GM12878 (cell line): ENCODE data around the gene SMAD5. TPM values are rescaled to one million over a fixed set of nuclear protein-coding genes. Genes with fewer than 3 reads are reported as not detected.

Experiments
- ATAC-seq: fragments of 200-7000 bp; cut with Tn5 transposase; 3 replicates; pipeline ENCODE4 v1.9.1; 2020; ENCODE audit warnings: mild to moderate bottlenecking, moderate library complexity
- BruUV-seq: library from RNA; stranded (reverse); fragments of 400-500 nt; replicated peaks from 2 replicates; lab custom pipeline; 2021; lab: Mats Ljungman, UMichigan
- CTCF ChIA-PET: fragments of 300-600 bp; sonication (Branson Sonifier 250); formaldehyde crosslinking; extraction: SDS; loops from one replicate; lab custom pipeline; 2021; ENCODE audit warnings: inconsistent platforms; lab: Yijun Ruan, JAX
- POLR2A ChIA-PET: fragments of 350-600 bp; formaldehyde crosslinking; extraction: SDS; loops from one replicate; lab custom pipeline; 2021; ENCODE audit warnings: inconsistent platforms; lab: Charles Lee
- RAD21 ChIA-PET: fragments of 300-600 bp; sonication (Branson Sonifier 250); formaldehyde crosslinking; loops from one replicate; lab custom pipeline; 2023; ENCODE audit warnings: antibody characterized with exemption; ENCODE audit not compliant: unreplicated experiment; lab: Charles Lee
- SMC1A ChIA-PET: fragments of 300-600 bp; sonication (Branson Sonifier 250); formaldehyde crosslinking; loops from one replicate; lab custom pipeline; 2023; ENCODE audit not compliant: unreplicated experiment, uncharacterized antibody; lab: Charles Lee
- DNase-seq: peaks from one replicate; pipeline ENCODE4 v3.0.0-alpha.2; 2011; ENCODE audit warnings: low read depth, low spot score
- FAIRE-seq: peaks from 3 replicates; lab custom pipeline; 2011; peaks lifted over from hg19 to GRCh38; lab: Jason Lieb, UNC
- H2AFZ ChIP-seq: 2 replicates; pipeline ENCODE4 v1.6.0; 2011; ENCODE audit warnings: low read depth, low read length, control low read depth; ENCODE audit not compliant: control insufficient read depth
- H3K27ac ChIP-seq: 2 replicates; pipeline ENCODE4 v1.5.1; 2011; ENCODE audit warnings: control low read depth; ENCODE audit not compliant: control insufficient read depth, insufficient read depth
- H3K27me3 ChIP-seq, 2 experiments: replicated peaks in 1 of 2; 2 replicates each; pipeline versions ENCODE4 v1.6.0 to v1.6.1; 2011; ENCODE audit warnings: low read length in 1 of 2; ENCODE audit not compliant: control insufficient read depth in 2 of 2, insufficient read depth in 2 of 2
- H3K36me3 ChIP-seq, 2 experiments: 2 replicates each; pipeline ENCODE4 v1.5.1; 2011; ENCODE audit warnings: low read length in 1 of 2; ENCODE audit not compliant: control insufficient read depth in 2 of 2, insufficient read depth in 2 of 2
- H3K4me1 ChIP-seq: 2 replicates; pipeline ENCODE4 v1.6.1; 2011; ENCODE audit warnings: mild to moderate bottlenecking, low read length, moderate library complexity, mixed read lengths; ENCODE audit not compliant: control insufficient read depth, insufficient read depth
- H3K4me2 ChIP-seq: 2 replicates; pipeline ENCODE4 v1.6.0; 2011; ENCODE audit warnings: control low read depth; ENCODE audit not compliant: control insufficient read depth, insufficient read depth
- H3K4me3 ChIP-seq: fragments of 200-600 bp; sonication (generic); 2 replicates; pipeline ENCODE4 v1.5.1; 2016
- H3K79me2 ChIP-seq: 2 replicates; pipeline ENCODE4 v1.6.0; 2011; ENCODE audit warnings: low read length; ENCODE audit not compliant: control insufficient read depth, insufficient read depth
- H3K9ac ChIP-seq: 2 replicates; pipeline ENCODE4 v1.8.0; 2011; ENCODE audit warnings: low read length, control low read depth, mixed read lengths; ENCODE audit not compliant: control insufficient read depth, insufficient read depth
- H3K9me3 ChIP-seq: replicated peaks from 3 replicates; pipeline ENCODE4 v1.5.1; 2011; ENCODE audit warnings: mild to moderate bottlenecking, low read length; ENCODE audit not compliant: control insufficient read depth, insufficient read depth
- H4K20me1 ChIP-seq: 2 replicates; pipeline ENCODE4 v1.6.0; 2011; ENCODE audit not compliant: control insufficient read depth, insufficient read depth
- BCL11A ChIP-seq: IDR thresholded peaks from 2 replicates; pipeline ENCODE4 v1.6.1; 2011; ENCODE audit warnings: low read depth, low read length
- BMI1 ChIP-seq: fragments of 450-650 bp; IDR thresholded peaks from 2 replicates; pipeline ENCODE4 v1.6.1; 2016; ENCODE audit warnings: mild to moderate bottlenecking, moderate library complexity, borderline replicate concordance
- CREM ChIP-seq: IDR thresholded peaks from 2 replicates; pipeline ENCODE4 v1.6.1; 2014; ENCODE audit warnings: antibody characterized with exemption, low read depth
- ESRRA ChIP-seq: IDR thresholded peaks from 2 replicates; pipeline ENCODE4 v1.6.1; 2012; ENCODE audit warnings: mild to moderate bottlenecking, low read length, improper control_type of control experiment
- FOXK2 ChIP-seq: fragments of 450-650 bp; IDR thresholded peaks from 2 replicates; pipeline ENCODE4 v1.6.1; 2017; ENCODE audit warnings: mild to moderate bottlenecking, moderate library complexity
- GABPA ChIP-seq: IDR thresholded peaks from 2 replicates; pipeline ENCODE4 v1.6.1; 2014; ENCODE audit warnings: antibody characterized with exemption, low read depth, mild to moderate bottlenecking, inconsistent platforms
- HDGF ChIP-seq: fragments of 450-650 bp; IDR thresholded peaks from 2 replicates; pipeline ENCODE4 v1.6.1; 2016; ENCODE audit warnings: antibody characterized with exemption
- JUND ChIP-seq: IDR thresholded peaks from 2 replicates; pipeline ENCODE4 v1.6.1; 2012; ENCODE audit warnings: low read depth, mild to moderate bottlenecking, low read length, improper control_type of control experiment, moderate library complexity
- NR2C2 ChIP-seq: IDR thresholded peaks from 2 replicates; pipeline ENCODE4 v1.6.1; 2011; ENCODE audit warnings: borderline replicate concordance, low read depth; ENCODE audit not compliant: control insufficient read depth, insufficient read length
- PML ChIP-seq: IDR thresholded peaks from 2 replicates; pipeline ENCODE4 v1.6.1; 2012; ENCODE audit warnings: low read length, inconsistent platforms
- ZZZ3 ChIP-seq: IDR thresholded peaks from 2 replicates; pipeline ENCODE4 v1.6.1; 2011; ENCODE audit warnings: low read depth; ENCODE audit not compliant: control insufficient read depth, insufficient read length
- WGBS: methylation state at CpG from one replicate; pipeline ENCODE4 v1.1.6; 2016; ENCODE audit warnings: low lambda C conversion rate; ENCODE audit not compliant: insufficient replicate concordance, insufficient coverage; ENCODE audit errors: missing lambda C conversion rate; 5-methylcytosine and 5-hydroxymethylcytosine counted together
- in situ Hi-C: fragments of 300-500 bp; cut with MboI; formaldehyde crosslinking; loops from 9 replicates; pipeline ENCODE4 v1.14.3; 2018; ENCODE audit warnings: mixed read lengths
- intact Hi-C: fragments of 100-400 bp; cut with micrococcal nuclease; formaldehyde crosslinking; loops from one replicate; pipeline ENCODE4 v1.14.2; 2022; ENCODE audit not compliant: unreplicated experiment
- polyA plus RNA-seq, 11 experiments: library from polyadenylated mRNA; depleted of rRNA in 4 of 11; unstranded in 6 of 11; stranded (reverse) in 5 of 11; fragments of >200 nt; fragmentation: Nextera tagmentation in 4 of 11; fragmentation: Illumina TruSeq in 1 of 11; extraction: Ambion mirVana in 4 of 11; extraction: Trizol in 1 of 11; gene quantifications; 1 replicate in 1 of 11; 2 replicates in 10 of 11; pipeline versions ENCODE4 v1.2.1 to v1.2.3, GENCODE V29; 2011 to 2016; ENCODE audit warnings: inconsistent platforms in 2 of 11, missing spikeins in 2 of 11, low read depth in 1 of 11
- total RNA-seq, 4 experiments: library from RNA; depleted of rRNA in 3 of 4; stranded (reverse); fragments of >200 nt in 3 of 4; fragmentation: Illumina TruSeq in 1 of 4; extraction: Trizol in 1 of 4; gene quantifications; 2 replicates each; pipeline versions ENCODE4 v1.2.1 to v1.2.3, GENCODE V29; 2013 to 2021
- TF ChIP-seq, protein P1 (sequence below): fragments of 450-650 bp; formaldehyde crosslinking; IDR thresholded peaks from 2 replicates; pipeline ENCODE4 v1.4.0; 2020; ENCODE audit warnings: mild to moderate bottlenecking, moderate library complexity
- TF ChIP-seq, protein P2 (sequence below): fragments of 450-650 bp; IDR thresholded peaks from 2 replicates; pipeline ENCODE4 v1.6.1; 2017; ENCODE audit warnings: antibody characterized with exemption, mild to moderate bottlenecking, moderate library complexity

Gene SMAD5
- total and polyA plus RNA-seq, 10 of the 15 experiments (the other 5 are each of a cell fraction or from before 2014, with no cell fraction given) = 3.6 to 40.6 (median 11.7) TPM

DNA sequence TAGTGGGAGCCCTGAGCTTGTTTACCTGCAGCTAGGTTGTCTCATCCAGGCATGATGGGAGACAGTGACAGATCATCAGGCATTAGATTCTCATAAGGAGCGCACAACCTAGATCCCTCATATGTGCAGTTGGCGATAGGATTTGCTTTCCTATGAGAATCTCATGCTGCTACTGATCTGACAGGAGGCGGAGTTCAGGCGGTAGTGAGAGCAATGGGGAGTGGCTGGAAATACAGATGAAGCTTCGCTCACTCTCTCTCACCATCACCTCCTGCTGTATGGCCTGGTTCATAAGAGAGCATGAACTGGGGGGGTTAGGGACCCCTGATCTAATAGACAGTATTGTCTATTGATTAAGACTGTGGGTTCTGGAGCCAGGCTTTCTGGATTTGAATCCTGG is 24.9 kb downstream of the SMAD5 start (continued):
- TF ChIP-seq BCL11A (no peak), JUND (no peak), NR2C2 (no peak)
- TF ChIP-seq, all 136 proteins: peak for 0

DNA sequence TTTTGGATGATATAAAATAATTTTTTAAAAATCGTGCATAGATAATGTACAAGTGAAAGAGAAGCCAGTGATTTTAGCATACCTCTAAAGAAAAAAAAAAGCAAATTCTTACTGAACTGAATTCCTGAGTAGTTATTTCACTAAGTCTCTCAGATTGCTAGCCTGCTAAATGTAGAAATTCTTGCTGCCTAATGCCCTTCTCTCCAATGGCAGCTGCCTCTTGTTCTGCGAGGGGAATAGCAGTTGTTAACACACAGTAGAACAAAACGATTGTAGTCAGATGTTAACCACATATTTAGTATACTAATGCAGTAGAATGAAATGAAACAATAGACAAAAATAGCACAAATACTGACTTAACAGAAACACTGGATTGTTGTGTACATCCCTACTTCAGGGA is 26.8 kb downstream of the SMAD5 start:
- Histone ChIP-seq H3K9ac (no peak overlapping the region), H3K4me2 (no peak overlapping the region), H2AFZ (no peak overlapping the region), H3K9me3 (no peaks in the 10 kb centered on the region; the same call in 2 of the 3 replicates), H3K36me3 (peaks cover 0 to 11% of the 10 kb centered on the region in 2 experiments; a peak in 1 of 4 replicates), H3K27me3 (no peaks in the 10 kb centered on the region), H3K27ac (no peak overlapping the region), H3K4me1 (0 out of 2 replicates have a peak, but pooled peaks cover 4% of the 10 kb centered on the region), H4K20me1 (no peaks in the 10 kb centered on the region), H3K79me2 (no peaks in the 10 kb centered on the region; the same call in none of the 2 replicates), H3K4me3 (no peak overlapping the region)
- ATAC-seq = no peak
- WGBS = 72% methylated on average over 3 of the region's 3 CpGs
- TF ChIP-seq, protein P1, sequence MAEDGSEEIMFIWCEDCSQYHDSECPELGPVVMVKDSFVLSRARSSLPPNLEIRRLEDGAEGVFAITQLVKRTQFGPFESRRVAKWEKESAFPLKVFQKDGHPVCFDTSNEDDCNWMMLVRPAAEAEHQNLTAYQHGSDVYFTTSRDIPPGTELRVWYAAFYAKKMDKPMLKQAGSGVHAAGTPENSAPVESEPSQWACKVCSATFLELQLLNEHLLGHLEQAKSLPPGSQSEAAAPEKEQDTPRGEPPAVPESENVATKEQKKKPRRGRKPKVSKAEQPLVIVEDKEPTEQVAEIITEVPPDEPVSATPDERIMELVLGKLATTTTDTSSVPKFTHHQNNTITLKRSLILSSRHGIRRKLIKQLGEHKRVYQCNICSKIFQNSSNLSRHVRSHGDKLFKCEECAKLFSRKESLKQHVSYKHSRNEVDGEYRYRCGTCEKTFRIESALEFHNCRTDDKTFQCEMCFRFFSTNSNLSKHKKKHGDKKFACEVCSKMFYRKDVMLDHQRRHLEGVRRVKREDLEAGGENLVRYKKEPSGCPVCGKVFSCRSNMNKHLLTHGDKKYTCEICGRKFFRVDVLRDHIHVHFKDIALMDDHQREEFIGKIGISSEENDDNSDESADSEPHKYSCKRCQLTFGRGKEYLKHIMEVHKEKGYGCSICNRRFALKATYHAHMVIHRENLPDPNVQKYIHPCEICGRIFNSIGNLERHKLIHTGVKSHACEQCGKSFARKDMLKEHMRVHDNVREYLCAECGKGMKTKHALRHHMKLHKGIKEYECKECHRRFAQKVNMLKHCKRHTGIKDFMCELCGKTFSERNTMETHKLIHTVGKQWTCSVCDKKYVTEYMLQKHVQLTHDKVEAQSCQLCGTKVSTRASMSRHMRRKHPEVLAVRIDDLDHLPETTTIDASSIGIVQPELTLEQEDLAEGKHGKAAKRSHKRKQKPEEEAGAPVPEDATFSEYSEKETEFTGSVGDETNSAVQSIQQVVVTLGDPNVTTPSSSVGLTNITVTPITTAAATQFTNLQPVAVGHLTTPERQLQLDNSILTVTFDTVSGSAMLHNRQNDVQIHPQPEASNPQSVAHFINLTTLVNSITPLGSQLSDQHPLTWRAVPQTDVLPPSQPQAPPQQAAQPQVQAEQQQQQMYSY = no peak
- TF ChIP-seq PML (no peak), ZZZ3 (no peak), GABPA (no peak), ESRRA (no peak), FOXK2 (no peak), BMI1 (no peak), HDGF (no peak), CREM (no peak)
- TF ChIP-seq, protein P2, sequence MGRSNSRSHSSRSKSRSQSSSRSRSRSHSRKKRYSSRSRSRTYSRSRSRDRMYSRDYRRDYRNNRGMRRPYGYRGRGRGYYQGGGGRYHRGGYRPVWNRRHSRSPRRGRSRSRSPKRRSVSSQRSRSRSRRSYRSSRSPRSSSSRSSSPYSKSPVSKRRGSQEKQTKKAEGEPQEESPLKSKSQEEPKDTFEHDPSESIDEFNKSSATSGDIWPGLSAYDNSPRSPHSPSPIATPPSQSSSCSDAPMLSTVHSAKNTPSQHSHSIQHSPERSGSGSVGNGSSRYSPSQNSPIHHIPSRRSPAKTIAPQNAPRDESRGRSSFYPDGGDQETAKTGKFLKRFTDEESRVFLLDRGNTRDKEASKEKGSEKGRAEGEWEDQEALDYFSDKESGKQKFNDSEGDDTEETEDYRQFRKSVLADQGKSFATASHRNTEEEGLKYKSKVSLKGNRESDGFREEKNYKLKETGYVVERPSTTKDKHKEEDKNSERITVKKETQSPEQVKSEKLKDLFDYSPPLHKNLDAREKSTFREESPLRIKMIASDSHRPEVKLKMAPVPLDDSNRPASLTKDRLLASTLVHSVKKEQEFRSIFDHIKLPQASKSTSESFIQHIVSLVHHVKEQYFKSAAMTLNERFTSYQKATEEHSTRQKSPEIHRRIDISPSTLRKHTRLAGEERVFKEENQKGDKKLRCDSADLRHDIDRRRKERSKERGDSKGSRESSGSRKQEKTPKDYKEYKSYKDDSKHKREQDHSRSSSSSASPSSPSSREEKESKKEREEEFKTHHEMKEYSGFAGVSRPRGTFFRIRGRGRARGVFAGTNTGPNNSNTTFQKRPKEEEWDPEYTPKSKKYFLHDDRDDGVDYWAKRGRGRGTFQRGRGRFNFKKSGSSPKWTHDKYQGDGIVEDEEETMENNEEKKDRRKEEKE = no peak
- DNase-seq = no peak
- ChIA-PET POLR2A (no interaction called here), SMC1A (interaction anchor here (0.7 to 1.2 kb wide), 3 partner anchors 10 to 85 kb away, joined by 3 read pairs; partner anchors contain the start of gene SMAD5), CTCF (no interaction called here), RAD21 (no interaction called here)
- intact Hi-C loops = no loop called here
- no TSS peak for BruUV-seq
- no peak for FAIRE-seq
- in situ Hi-C loops = no loop called here
